Right lobe of liver (tissue), 4 donors: Measurements from ENCODE around the gene LRIT3.

ENCODE experiments used
- CTCF ChIP-seq, 4 donors: fragments of 200-600 bp in 3 of 4; fragments of 450-650 bp in 1 of 4; IDR thresholded peaks; one replicate each; pipeline versions ENCODE4 v1.5.1 to v1.8.0; 2016 to 2022; ENCODE audit warnings: antibody characterized with exemption in 4 of 4, mild to moderate bottlenecking in 2 of 4
- POLR2A ChIP-seq: fragments of 450-650 bp; IDR thresholded peaks from one replicate; pipeline ENCODE4 v1.6.1; 2017; ENCODE audit warnings: antibody characterized with exemption, mild to moderate bottlenecking
- donor health status: DM: no; HTN: no; CAD: no.
- donor health status: DM: no; HTN: no; CAD: no.
- donor health status: DM: no; HTN: yes; CAD: no.

GRCh38 chr4:109864134-109864533, 16.2 kb downstream of the LRIT3 start:
- no peak for TF ChIP-seq CTCF (IDR thresholded peaks at IDR 0.05)
- TF ChIP-seq POLR2A, result no peak
